ENCODE results near the gene RLBP1. TPM values are rescaled to one million over a fixed set of nuclear protein-coding genes. Genes with fewer than 3 reads are reported as not detected.

Gene RLBP1
- total RNA-seq, 1 experiment from 2014 or later: not detected

DNA sequence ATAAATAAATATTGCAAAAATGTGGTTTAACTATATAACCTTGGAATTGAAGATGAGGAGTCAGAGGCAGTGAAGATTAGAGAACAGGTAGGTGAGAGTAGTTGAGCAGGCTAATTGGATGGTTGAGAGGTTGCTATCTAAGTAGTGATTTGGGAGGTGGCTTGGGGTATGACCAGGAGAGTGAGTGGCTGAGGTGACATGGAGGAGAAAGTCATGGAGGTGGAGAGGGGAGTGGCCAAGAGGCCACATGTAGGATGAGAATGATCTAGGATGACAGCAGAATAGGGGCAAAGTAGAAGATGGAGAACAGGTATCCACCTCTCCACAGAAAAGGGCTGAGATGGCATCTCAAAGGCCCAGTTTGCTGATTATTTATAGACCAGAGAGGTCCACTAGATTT, 10.5 kb upstream of the RLBP1 start:
- H3K79me2 ChIP-seq (ENCODE audit: low read depth): no peaks in the 10 kb centered on the region
- H2AFZ ChIP-seq: no peak overlapping the region
- no peaks in the 10 kb centered on the region for H3K9me3 ChIP-seq (ENCODE audit: insufficient read depth, low read depth)
- H3K4me1 ChIP-seq (replicated peaks; ENCODE audit: insufficient read depth): no peaks in the 10 kb centered on the region
- CTCF ChIA-PET: no interaction called here
- H3K36me3 ChIP-seq (ENCODE audit: low read depth): no peaks in the 10 kb centered on the region
- H3K9me2 ChIP-seq (ENCODE audit: insufficient read depth): no peaks in the 10 kb centered on the region
- H3K4me2 ChIP-seq: no peak overlapping the region
- H3K4me3 ChIP-seq: no peak overlapping the region
- POLR2A ChIA-PET (ENCODE audit: unreplicated experiment): no interaction called here
- intact Hi-C loops (cut with micrococcal nuclease; ENCODE audit: unreplicated experiment): no loop called here
- no TSS peak for BruUV-seq (replicated peaks)
- H3K27ac ChIP-seq: no peak overlapping the region
- 0 out of 2 replicates have a peak, but pooled peaks cover 5% of the 10 kb centered on the region for H3K27me3 ChIP-seq (ENCODE audit: insufficient read depth, low read depth)
- TF ChIP-seq, protein P1, sequence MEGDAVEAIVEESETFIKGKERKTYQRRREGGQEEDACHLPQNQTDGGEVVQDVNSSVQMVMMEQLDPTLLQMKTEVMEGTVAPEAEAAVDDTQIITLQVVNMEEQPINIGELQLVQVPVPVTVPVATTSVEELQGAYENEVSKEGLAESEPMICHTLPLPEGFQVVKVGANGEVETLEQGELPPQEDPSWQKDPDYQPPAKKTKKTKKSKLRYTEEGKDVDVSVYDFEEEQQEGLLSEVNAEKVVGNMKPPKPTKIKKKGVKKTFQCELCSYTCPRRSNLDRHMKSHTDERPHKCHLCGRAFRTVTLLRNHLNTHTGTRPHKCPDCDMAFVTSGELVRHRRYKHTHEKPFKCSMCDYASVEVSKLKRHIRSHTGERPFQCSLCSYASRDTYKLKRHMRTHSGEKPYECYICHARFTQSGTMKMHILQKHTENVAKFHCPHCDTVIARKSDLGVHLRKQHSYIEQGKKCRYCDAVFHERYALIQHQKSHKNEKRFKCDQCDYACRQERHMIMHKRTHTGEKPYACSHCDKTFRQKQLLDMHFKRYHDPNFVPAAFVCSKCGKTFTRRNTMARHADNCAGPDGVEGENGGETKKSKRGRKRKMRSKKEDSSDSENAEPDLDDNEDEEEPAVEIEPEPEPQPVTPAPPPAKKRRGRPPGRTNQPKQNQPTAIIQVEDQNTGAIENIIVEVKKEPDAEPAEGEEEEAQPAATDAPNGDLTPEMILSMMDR (conservative IDR thresholded peaks at IDR 0.05): no peak
- no peak for TF ChIP-seq EZH2 (IDR thresholded peaks at IDR 0.05; ENCODE audit: low read depth)
- no peak for DNase-seq
- H3F3A ChIP-seq (ENCODE audit: insufficient read depth, low read depth): no peaks in the 10 kb centered on the region
- H4K20me1 ChIP-seq (ENCODE audit: insufficient read depth): no peaks in the 10 kb centered on the region

DNA sequence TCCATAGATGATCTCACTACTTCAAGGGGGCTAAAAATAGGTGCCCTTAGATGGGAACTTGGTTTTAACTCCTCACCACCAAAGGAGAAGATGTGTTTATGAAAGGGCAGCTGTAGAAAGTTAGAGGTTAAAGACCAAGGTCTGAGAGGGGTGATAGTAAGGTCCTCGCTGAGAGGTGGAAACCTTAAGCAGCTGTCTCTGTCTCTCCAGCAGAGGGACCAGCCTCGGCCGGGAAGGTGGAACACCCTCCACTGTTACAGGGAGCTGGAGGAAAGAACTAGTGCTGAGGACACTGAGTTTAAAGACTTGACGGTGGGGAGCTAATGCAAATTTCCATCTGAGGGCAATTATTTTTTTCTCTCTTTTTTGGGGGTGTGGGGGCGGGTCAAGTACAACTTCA, 8.9 kb upstream of the RLBP1 start:
- intact Hi-C loops (cut with micrococcal nuclease; ENCODE audit: unreplicated experiment): no loop called here
- no peak overlapping the region for H3K4me3 ChIP-seq
- H3K79me2 ChIP-seq (ENCODE audit: low read depth): no peaks in the 10 kb centered on the region
- 0 out of 2 replicates have a peak, but pooled peaks cover 5% of the 10 kb centered on the region for H3K27me3 ChIP-seq (ENCODE audit: insufficient read depth, low read depth)
- H3K4me1 ChIP-seq (replicated peaks; ENCODE audit: insufficient read depth): no peaks in the 10 kb centered on the region
- no peak overlapping the region for H3K4me2 ChIP-seq
- ChIA-PET POLR2A (ENCODE audit: unreplicated experiment) (no interaction called here), CTCF (no interaction called here)
- DNase-seq: no peak
- TF ChIP-seq, protein P1 (conservative IDR thresholded peaks at IDR 0.05): no peak
- no peak for TF ChIP-seq EZH2 (IDR thresholded peaks at IDR 0.05; ENCODE audit: low read depth)
- H2AFZ ChIP-seq: no peak overlapping the region
- no peaks in the 10 kb centered on the region; the same call in 1 of the 2 replicates for H3K9me2 ChIP-seq (ENCODE audit: insufficient read depth)
- H4K20me1 ChIP-seq (ENCODE audit: insufficient read depth): no peaks in the 10 kb centered on the region
- H3F3A ChIP-seq (ENCODE audit: insufficient read depth, low read depth): no peaks in the 10 kb centered on the region
- no TSS peak for BruUV-seq (replicated peaks)
- H3K27ac ChIP-seq: no peak overlapping the region
- no peaks in the 10 kb centered on the region for H3K36me3 ChIP-seq (ENCODE audit: low read depth)
- no peaks in the 10 kb centered on the region for H3K9me3 ChIP-seq (ENCODE audit: insufficient read depth, low read depth)

DNA sequence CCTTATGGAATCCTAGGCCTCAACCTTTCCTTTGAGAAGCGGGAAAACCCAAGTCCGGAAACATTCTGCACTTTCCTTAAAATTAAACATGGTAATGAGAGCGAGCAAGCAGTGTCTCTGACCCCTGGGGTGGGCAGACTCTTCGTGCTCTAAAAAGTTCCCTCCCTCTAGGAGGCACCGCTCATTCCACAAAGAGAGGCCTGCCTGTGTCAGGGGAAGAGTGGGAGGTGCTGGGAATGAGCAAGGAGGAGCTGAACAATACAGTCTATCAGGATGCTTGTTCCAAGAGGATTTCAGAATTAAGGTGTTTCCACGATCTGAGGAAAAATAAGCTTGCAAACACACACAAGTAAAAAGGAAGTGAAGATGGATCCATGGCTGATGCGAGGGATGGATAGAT, 6.0 kb upstream of the RLBP1 start:
- POLR2A ChIA-PET (ENCODE audit: unreplicated experiment): no interaction called here
- no peaks in the 10 kb centered on the region for H4K20me1 ChIP-seq (ENCODE audit: insufficient read depth)
- no peak for DNase-seq
- no peaks in the 10 kb centered on the region for H3K4me1 ChIP-seq (replicated peaks; ENCODE audit: insufficient read depth)
- H3K27ac ChIP-seq: no peak overlapping the region
- H3K9me3 ChIP-seq (ENCODE audit: insufficient read depth, low read depth): no peaks in the 10 kb centered on the region
- no peak overlapping the region for H2AFZ ChIP-seq
- H3K4me2 ChIP-seq: no peak overlapping the region
- no peaks in the 10 kb centered on the region for H3F3A ChIP-seq (ENCODE audit: insufficient read depth, low read depth)
- CTCF ChIA-PET: no interaction called here
- H3K9me2 ChIP-seq (ENCODE audit: insufficient read depth): no peaks in the 10 kb centered on the region; the same call in 1 of the 2 replicates
- no TSS peak for BruUV-seq (replicated peaks)
- H3K36me3 ChIP-seq (ENCODE audit: low read depth): no peaks in the 10 kb centered on the region
- no peaks in the 10 kb centered on the region for H3K79me2 ChIP-seq (ENCODE audit: low read depth)
- intact Hi-C loops (cut with micrococcal nuclease; ENCODE audit: unreplicated experiment): no loop called here
- no peak overlapping the region for H3K4me3 ChIP-seq
- no peak for TF ChIP-seq EZH2 (IDR thresholded peaks at IDR 0.05; ENCODE audit: low read depth)
- TF ChIP-seq, protein P1 (conservative IDR thresholded peaks at IDR 0.05): no peak
- no peaks in the 10 kb centered on the region for H3K27me3 ChIP-seq (ENCODE audit: insufficient read depth, low read depth)
